ENCODE data around the gene SEPTIN8.

GRCh38 chr5:132704875-132705274, 72.2 kb downstream of the SEPTIN8 start:
- TF ChIP-seq ATF2 (tag by site-specific recombination; IDR thresholded peaks at IDR 0.05; ENCODE audit: low read depth) (no peak), ZBTB10 (tag by site-specific recombination; IDR thresholded peaks at IDR 0.05) (no peak), BCL6B (tag by site-specific recombination; IDR thresholded peaks at IDR 0.05) (no peak), ZNF274 (IDR thresholded peaks at IDR 0.05; ENCODE audit: low read length) (no peak), ZNF274 (tag by site-specific recombination; IDR thresholded peaks at IDR 0.05; ENCODE audit: borderline replicate concordance) (no peak), MZF1 (tag by site-specific recombination; IDR thresholded peaks at IDR 0.05; ENCODE audit: borderline replicate concordance) (no peak), BCL11A (tag by site-specific recombination; IDR thresholded peaks at IDR 0.05; ENCODE audit: low read depth) (no peak), ZNF324 (tag by site-specific recombination; IDR thresholded peaks at IDR 0.05) (no peak), PRDM4 (tag by site-specific recombination; IDR thresholded peaks at IDR 0.05) (no peak), ZNF639 (tag by site-specific recombination; IDR thresholded peaks at IDR 0.05) (no peak), CTCF (tag by site-specific recombination; IDR thresholded peaks at IDR 0.05) (no peak), ZNF704 (tag by site-specific recombination; IDR thresholded peaks at IDR 0.05) (no peak), ZNF354C (tag by site-specific recombination; IDR thresholded peaks at IDR 0.05; ENCODE audit: borderline replicate concordance, low read depth) (no peak)
- TF ChIP-seq, protein P1, sequence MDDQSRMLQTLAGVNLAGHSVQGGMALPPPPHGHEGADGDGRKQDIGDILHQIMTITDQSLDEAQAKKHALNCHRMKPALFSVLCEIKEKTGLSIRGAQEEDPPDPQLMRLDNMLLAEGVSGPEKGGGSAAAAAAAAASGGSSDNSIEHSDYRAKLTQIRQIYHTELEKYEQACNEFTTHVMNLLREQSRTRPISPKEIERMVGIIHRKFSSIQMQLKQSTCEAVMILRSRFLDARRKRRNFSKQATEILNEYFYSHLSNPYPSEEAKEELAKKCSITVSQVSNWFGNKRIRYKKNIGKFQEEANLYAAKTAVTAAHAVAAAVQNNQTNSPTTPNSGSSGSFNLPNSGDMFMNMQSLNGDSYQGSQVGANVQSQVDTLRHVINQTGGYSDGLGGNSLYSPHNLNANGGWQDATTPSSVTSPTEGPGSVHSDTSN (CRISPR knock-in tag; IDR thresholded peaks at IDR 0.05), result no peak
